Urothelium cell line (cell line): ENCODE results near the gene NTMT1.
"Not testable (repeated sequence)": the region's sequence is repeated elsewhere in the genome, so short reads cannot be mapped to it uniquely, and the experiment has no call there.

Experiments
- DNase-seq: peaks from one replicate; pipeline ENCODE4 v3.0.0; 2011; ENCODE audit warnings: low spot score, mixed read lengths
- FAIRE-seq: peaks from 2 replicates; lab custom pipeline; 2011; peaks lifted over from hg19 to GRCh38; lab: Jason Lieb, UNC

The NTMT1 gene, protein sequence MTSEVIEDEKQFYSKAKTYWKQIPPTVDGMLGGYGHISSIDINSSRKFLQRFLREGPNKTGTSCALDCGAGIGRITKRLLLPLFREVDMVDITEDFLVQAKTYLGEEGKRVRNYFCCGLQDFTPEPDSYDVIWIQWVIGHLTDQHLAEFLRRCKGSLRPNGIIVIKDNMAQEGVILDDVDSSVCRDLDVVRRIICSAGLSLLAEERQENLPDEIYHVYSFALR

DNA sequence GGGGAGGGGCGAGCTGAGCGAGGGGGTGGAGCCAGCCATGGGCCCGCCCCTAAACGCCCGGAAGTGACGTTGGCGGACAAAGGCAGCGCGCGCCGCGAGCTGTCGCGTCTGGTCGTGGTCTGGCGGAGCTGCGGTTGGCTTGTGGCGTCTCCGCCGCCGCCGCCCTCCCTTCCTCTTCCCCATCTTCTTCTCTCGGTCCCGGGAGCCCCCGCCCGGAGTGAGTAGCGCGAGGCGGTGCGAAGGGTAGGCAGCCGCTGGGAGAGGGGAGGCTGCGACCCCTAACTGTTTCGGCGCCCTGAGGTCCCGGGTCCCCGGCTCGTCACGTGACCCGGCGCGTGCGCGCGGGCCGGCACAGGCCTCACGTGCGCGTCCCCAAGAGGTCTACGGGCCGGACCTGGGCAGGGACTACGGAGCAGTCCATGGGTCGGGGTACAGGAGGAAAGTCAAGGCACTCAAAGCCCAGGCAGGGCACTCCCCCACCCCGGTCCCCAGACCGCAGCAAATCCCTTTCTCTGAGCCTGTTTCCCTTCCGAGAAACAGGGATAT lies at the start of gene NTMT1:
TSS of gene NTMT1 (plus strand) at position 85 of the 546 bp plus-strand sequence. CDS start 6,541 bp downstream, outside the sequence.
- DNase-seq, result peak; percentile 90

DNA sequence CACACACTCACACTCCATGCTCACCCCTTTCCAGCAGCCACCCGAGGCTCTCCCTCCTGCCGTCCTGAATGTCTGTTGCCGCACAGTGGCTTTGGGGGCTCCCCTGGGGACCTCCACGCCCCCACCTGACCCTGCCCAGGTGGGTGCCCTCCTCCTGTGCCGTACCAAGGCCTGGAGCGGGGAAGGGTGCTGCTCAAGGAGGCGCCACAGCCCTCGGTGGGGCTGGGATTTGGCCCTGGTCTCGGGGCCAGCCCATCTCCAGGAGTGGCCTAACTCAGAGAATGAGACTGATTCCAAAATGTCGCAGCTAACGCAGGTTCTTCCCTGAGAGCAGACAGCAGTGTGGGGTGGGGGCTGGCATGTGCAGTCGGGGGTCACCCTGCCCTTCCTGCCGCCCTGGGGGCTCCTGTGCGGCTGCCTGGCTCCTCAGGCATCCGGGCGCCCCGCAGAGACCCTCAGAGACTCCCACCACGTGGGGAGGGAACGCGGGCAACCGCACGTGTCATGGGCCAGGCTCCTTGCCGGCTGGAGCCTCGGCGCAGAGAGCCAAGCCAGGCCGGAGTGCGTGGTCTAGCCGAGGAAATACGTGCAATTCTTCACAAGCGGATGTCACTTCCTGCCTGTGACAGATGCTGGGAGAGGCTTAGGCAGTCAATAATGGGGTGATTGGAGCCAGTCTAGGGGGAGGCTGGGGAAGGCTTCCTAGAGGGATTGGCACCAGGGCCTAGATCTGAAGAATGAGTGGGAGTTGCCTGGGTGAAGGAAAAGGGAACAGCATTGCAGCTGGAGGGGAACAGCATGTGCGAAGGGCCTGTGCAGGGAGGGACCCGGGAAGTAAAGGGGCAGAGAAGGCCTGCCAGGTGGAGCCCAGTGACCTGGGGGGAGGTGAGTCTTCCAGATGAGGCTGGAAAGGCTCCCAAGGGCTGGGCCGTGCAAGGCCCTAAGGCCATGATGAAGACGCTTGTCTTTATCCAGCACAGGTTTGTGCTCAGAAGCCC lies 49.1 kb upstream of the NTMT1 start:
- peak; percentile 59 for DNase-seq
- no peak for FAIRE-seq

More for the DNA sequence above, at the start of gene NTMT1:
- FAIRE-seq, result no peak

DNA sequence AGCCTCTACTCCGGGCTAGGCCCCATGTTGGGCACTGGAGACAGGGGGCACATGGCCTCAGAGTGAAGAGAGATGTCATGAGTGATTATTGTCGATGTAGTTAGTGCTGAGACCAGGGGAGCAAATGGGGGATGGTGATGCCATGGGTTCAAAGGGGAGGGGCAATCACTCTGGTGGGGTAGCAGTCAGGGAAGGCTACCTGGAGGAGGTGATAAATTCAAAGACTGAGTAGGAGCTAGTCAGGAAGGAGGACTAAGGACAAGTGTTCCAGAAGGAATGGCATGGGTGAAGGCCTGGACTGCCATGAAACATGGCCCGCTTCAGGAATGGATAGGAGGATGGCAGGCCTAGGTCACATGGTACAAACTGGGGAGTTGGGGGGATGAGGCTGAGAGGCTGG lies 46.7 kb upstream of the NTMT1 start:
- FAIRE-seq (no peak), DNase-seq (no peak)

DNA sequence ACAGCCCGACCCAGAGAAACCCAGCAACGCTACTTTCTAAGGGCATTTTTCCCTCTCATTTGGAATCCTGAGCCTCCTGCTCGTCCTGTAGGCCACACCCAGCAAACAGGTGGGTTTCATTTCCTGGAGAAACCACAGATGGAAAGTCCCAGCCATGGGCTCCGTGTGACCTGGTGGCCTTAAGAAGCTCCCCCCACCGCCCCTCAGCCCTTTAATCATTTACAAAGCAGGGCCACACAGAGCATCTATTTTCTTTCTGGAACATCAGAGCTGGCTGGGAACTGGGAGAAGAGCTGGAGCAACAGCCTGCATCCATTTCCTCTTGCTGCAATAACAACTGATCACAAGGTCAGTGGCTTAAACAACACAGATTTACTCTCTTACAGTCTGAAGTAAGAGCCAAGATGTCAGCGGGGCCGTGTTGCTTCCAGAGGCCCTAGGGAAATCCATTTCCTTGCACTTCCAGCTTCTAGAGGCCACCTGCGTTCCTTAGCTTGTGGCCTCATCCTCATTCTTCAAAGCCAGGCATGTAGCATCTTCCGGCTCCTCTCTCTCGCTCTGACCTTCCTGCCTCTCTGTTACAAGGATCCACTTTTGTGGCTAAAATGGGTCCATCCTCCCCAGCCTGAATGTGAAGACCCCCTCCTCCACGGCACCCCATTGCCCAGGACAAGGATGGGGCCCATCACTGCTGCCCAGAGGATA lies 45.6 kb upstream of the NTMT1 start:
- FAIRE-seq (no peak), DNase-seq (no peak)

DNA sequence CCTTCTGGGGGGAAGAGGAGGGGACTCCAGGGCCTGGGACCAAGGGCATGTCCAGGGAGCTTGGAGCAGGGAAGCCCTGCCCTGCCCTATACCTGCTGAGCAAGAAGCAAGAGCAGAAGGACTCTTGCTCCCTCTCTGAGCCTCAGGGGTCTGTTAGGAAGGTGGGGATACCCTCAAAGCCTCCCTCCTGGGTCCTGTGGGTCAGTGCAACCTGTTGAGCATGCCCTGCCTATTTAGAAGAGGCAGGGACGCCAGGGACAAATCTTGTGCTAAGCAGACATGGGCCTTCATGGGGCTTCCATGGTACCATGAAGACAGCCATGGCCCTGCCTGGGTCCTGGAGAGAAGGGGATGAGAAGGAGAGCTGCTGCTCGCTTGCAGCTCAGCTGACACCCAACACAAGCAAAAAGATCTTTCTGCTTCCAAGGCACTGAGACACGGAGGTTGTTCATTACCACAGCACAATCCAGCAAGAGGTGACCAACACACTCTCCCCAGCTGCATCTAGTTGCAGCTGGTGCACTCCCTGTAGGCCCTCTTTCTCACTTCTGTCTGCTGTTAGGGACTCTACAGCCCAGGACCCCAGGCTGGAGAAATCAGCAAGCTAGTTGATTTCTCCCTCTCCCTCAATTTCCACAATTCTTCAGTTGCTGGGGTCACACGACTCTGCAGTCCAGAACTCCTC lies 44.3 kb upstream of the NTMT1 start:
- FAIRE-seq (no peak), DNase-seq (no peak)

DNA sequence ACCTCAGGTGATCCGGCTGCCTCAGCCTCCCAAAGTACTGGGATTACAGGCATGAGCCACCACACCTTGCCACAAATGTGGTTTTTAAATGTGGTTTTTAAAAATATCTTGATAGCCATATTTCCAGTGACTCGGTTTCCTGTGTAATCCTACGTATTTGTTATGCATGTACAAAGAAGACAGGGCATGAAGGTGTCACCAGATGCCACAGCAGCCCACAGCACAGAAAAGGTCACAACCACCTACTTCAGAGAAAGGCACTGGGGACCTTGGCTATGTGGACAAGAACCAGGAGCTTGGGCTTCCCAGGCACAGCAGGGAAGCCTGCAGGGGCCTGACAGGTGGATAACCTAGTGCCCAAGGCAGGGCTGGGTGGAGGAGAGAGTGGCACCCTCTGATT lies 43.1 kb upstream of the NTMT1 start:
- no peak for DNase-seq
- no peak for FAIRE-seq

DNA sequence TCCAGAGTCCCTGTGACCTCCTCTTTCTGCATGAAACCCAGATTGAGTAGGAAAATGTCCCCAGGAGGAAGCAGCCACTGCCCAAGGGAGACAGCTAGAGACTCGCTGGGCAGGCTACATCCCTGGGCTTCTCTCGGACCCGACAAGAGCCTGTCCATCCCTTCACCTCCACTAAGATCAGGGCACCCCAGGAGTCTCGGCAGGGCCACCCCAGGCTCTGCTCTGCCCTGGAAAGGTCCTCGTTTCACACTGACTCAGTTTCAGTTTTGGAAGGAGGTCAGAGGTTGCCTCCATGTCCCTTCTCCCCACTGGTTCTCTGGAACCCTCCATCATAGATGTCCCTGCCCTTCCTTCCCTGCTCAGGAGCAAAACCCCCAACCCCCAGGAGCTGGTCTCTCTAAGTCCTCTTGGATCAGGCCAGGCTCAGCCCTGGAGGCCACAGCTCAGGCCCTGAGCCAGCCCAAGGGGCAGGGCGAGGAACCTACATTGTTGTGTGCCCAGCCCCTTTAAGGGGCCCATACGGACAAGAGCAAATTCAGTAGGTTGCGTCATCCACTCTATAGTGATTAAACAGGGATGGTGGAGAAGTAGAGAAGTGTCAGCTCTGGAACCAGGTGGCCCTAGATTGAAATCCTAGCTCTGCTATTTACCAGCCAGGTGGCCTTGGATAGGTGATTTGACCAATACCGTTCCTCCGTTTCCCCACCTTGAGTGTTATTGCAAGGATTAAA lies 42.5 kb upstream of the NTMT1 start:
- DNase-seq (no peak), FAIRE-seq (no peak)

DNA sequence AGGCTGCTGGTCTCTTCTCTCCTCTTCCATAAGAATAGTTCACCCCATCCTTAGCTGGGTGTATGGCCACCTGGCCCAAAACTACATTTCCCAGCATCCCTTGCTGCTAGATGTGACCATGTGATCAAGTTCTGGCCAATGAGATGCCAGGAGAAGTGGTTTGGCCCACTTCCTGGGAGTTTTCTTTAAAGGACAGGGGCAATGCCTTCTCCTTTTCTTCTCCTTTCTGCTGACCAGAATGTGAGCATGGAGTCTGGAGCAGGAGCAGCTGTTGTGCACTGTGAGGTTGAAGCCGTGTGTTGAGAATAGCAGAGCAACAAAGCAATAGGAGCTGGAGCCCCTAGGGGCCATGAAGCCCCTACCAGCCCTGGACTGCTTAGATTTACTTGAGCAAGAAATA lies 41.8 kb upstream of the NTMT1 start:
- FAIRE-seq (no peak), DNase-seq (peak; percentile 75)

DNA sequence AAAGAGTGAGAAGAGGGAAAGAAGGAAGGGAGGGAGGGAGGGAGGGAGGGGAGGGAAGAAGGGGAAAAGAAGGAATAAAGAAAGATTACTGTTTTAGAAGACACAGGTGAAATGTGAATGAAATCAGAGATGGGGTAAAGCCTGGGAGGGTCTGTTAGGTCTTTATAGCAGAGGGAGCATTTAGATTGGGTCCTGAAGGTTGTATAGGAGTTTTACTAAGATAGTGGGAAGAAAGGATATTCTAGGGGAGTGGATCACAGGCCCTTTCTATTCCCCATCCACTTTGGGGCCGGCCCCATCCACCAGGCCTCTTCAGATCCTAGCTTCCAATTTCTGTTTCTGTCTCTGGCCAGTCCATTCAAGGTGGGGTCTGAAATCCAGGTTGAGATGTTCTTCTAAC lies 40.6 kb upstream of the NTMT1 start:
- DNase-seq (no peak), FAIRE-seq (no peak)

DNA sequence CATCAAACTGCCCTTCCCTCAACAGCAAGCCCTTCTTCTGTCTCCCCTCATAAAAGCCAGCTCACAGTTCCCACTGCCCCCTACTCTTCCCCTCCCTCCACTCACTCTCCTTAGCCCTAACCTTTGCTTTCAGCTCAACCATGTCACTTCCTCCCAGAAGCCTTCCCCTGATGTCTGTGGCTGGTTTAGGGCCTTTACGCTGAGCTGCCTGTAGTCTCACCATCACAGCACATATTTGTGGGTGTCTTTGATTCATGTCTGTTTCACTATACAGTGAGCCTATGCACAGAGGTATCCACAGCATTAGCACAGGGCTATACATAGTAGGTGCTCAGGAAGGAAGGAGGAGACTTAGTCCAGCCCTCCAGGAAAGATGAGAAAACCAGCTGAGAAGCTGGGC lies 39.7 kb upstream of the NTMT1 start:
- no peak for DNase-seq
- FAIRE-seq, result no peak

DNA sequence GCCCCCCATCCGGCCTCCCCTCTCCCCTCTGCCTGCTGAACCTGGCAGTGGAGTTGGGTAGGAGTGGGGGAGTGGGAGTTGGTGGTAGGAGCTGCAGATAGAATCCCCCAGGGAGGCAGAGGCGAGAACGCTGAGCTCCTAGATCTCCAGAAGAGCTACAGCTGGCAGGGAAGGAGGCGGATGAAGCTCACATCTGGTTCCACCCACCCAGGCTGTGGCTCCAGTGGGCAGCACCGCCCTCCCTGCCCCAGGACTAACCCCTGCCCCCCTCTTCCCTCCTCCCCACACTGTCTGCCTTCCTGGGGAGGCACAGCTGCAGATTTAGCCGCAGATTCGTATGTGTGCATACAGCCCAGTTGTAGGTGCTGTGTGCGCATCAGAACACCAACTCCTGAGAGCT lies 39.3 kb upstream of the NTMT1 start:
- no peak for DNase-seq

DNA sequence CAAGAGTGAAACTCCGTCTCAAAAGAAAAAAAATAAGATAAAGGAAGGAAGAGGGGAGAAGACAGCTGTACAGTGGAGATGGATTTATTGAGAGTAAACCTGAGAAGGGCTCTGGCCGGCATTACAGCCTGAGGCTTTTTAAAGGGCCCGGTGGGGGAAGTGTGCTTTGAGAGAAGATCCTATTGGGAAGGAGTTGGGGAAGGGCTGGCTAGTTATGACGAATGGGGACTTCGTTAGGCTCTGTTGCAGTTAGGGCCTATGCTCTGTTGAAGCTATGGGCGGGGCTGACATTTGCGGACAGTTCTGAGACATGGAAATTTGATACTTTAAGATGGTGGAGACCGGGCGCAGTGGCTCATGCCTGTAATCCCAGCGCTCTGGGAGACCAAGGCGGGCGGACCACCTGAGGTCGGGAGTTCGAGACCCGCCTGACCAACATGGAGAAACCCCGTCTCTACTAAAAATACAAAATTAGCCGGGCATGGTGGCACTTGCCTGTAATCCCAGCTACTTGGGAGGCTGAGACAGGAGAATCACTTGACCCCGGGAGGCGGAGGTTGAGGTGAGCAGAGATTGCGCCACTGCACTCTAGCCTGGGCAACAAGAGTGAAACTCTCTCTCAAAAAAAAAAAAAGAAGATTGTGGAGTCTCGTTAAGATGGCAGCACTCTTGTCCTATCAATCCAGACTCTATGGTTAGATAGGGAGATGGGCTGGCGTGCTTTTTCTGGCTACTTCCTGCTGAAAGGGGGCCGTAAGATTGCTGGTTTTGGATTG lies 38.3 kb upstream of the NTMT1 start:
- FAIRE-seq (no peak), DNase-seq (no peak)

More for the DNA sequence above, 39.3 kb upstream of the NTMT1 start:
- FAIRE-seq, result no peak

DNA sequence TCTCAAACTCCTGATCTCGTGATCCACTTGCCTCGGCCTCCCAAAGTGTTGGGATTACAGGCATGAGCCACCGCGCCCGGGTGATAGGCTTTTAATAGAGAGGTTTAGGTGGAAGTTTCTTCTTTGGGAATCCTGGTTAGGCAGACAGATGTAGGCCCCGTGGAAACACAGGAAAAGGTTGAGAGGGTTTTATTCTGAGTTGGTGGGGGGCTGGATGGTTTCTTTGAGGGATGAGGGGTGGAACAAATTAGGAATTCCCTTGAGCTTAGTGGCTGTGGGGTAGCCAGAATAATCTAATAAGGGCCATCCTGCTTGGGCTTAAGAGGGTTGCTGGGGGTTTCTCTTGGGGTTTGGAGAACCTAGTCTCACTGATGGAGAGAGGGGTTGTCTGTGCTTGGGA lies 35.5 kb upstream of the NTMT1 start:
- DNase-seq (no peak), FAIRE-seq (no peak)

DNA sequence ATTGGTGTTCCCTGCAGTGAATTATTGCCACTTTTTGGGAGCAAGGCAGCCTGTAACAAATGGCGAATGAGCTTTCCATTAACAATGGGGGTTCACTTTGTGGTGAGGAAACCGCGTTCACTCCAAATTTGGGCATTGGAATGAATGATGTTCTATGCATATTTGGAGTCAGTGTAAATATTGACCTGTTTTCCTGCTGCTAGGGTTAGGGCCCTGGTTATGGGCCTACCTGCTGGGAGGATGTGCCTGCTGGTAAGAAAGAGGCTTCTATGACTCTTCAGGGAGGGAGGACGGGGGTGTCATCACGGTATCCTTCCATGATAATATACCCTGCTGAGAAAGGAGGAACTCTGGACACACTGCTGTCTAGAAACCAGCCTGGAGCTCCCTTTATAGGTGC lies 34.0 kb upstream of the NTMT1 start:
- DNase-seq (no peak), FAIRE-seq (no peak)

DNA sequence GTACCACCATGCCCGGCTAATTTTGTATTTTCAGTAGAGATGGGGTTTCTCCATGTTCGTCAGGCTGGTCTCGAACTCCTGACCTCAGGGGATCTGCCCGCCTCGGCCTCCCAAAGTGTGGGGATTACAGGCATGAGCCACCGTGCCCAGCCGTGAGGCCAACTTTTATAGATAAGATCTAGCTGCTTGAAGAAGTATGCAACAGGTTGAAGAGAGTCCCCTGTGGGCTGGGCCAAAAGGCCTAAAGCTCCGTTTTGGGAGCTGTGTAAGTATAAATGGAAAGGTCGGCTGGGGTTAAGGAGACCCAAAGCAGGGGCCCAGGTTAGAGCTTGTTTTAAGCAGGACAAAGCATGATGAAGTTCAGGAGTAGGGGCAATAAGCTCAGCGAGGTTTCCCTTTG lies 33.2 kb upstream of the NTMT1 start:
- not testable (repeated sequence) for FAIRE-seq, DNase-seq

DNA sequence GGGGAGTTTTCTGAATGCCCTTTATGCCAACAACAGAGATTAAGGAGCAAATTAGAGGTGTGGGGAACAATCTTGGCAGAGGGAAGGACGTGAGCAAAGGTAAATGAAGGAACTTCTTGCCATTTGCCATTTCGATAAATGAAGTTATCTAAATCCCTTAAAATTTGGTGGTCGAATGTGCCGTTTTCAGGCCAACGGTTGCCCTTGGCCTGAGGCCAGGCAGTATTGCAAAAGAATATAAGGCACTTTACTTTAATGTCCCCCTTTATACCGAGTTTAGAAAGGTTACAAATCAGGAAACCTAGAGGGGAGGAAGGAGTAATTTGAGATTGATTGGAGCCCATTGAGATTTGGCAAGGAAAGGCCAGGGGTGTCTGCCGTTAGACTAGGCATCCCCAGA lies 31.3 kb upstream of the NTMT1 start:
- FAIRE-seq (no peak), DNase-seq (no peak)

DNA sequence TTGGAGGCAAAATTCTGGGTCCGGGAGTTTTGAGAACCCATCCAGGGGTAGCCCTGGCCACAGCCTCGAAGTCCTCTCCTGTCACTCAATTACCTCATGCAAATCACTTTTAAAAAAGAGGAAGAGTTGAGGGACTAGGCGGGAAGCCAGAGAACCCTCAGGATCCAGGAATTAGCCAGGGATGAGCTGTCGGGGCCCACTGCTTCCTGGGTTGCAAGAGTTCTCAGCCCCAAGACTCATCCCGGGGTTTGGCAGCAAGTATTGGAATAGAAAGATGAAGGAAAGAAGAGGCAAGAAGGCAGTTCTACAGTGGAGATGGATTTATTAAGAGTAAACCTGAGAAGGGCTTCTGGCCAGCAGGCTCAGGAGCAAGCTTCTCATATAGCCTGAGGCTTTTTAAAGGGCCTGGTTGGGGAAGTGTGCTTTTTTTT lies 30.6 kb upstream of the NTMT1 start:
- DNase-seq, result no peak
- FAIRE-seq, result no peak

DNA sequence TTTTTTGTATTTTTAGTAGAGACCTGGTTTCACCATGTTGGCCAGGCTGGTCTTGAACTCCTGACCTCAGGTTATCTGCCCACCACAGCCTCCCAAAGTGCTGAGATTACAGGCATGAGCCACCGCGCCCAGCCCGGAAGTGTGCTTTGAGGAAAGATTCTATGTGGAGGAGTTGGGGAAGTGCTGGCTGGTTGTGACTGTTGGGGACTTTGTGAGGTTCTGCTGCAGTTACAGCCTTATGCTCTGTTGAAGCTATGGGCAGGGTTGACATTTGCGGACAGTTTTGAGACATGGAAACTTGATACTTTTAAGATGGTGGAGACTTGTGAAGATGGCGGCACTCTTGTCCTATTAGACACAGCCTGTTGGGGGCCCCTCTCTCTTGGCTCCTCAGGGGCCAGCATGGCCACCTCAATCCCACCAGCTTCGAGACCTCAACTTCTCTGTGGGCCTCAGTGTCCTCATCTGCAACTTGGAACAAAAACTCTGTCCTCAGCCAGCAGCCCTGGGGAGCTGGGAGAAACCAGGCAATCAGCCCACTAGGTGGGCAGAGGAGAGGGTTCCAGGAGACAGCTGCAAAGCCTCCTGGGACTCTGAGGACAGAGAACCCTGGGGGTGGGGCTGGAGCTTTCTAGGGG lies 29.9 kb upstream of the NTMT1 start:
- FAIRE-seq, result no peak
- no peak for DNase-seq
